Upper lobe of left lung (tissue), 4 donors: ENCODE results near the gene CEP170B.

Experiments used
- EP300 ChIP-seq, 4 donors: sonication (generic); formaldehyde crosslinking; IDR thresholded peaks; one replicate each; pipeline ENCODE4 v1.5.1; 2017; ENCODE audit warnings: antibody characterized with exemption in 4 of 4, control low read depth in 2 of 4
- POLR2AphosphoS5 ChIP-seq, 2 donors: sonication (generic); formaldehyde crosslinking; IDR thresholded peaks; one replicate each; pipeline ENCODE4 v1.5.1; 2017; ENCODE audit warnings: antibody characterized with exemption in 2 of 2
- TF ChIP-seq, protein P1 (sequence below), 6 experiments: fragments of 450-650 bp in 4 of 6; fragments of 200-600 bp in 2 of 6; sonication (generic) in 2 of 6; IDR thresholded peaks; one replicate each; pipeline ENCODE4 v1.5.1; 2016 to 2019; ENCODE audit warnings: antibody characterized with exemption in 6 of 6

DNA sequence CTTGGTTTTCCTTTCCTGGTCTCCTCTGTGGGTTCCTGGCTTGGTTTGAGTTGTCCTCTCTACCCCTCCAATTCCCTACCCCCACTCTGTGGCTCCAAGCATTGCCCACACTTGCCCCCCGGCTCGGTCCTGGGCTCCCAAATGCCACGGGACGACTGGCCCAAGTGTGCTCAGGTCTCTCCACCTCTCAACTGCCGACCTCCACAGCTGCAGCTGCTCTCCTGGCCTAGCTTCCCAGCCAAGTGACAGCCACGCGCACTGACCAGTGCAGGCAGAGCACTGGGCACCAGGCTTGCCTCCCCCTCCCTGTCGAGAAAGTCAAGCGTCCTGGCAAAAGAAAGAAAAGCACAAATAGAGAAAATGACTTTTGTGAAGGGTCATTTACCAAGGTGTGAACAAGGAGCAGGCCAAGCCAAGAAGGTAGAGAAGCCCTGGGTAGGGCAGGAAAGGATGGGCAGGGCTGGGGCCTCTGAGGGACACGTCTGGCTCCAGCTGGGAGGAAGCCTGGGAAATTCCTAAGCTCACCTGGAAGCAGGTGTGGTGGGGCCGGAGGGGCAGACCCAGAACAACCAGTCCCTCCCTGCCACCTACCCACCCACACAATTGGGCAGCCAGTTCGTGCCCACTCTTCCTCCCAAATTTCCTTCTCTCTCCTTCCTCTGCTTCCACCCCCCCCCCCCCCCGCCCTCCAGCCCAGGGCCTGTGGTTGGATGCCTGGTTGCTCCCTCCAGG, 1.8 kb upstream of the CEP170B start:
- TF ChIP-seq, protein P1, sequence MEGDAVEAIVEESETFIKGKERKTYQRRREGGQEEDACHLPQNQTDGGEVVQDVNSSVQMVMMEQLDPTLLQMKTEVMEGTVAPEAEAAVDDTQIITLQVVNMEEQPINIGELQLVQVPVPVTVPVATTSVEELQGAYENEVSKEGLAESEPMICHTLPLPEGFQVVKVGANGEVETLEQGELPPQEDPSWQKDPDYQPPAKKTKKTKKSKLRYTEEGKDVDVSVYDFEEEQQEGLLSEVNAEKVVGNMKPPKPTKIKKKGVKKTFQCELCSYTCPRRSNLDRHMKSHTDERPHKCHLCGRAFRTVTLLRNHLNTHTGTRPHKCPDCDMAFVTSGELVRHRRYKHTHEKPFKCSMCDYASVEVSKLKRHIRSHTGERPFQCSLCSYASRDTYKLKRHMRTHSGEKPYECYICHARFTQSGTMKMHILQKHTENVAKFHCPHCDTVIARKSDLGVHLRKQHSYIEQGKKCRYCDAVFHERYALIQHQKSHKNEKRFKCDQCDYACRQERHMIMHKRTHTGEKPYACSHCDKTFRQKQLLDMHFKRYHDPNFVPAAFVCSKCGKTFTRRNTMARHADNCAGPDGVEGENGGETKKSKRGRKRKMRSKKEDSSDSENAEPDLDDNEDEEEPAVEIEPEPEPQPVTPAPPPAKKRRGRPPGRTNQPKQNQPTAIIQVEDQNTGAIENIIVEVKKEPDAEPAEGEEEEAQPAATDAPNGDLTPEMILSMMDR (IDR thresholded peaks at IDR 0.05), result no peak
- TF ChIP-seq EP300 (IDR thresholded peaks at IDR 0.05) (no peak), POLR2AphosphoS5 (IDR thresholded peaks at IDR 0.05) (no peak)
